PC-3 (cell line): ENCODE results near the gene PABPN1. TPM values are rescaled to one million over a fixed set of nuclear protein-coding genes. Genes with fewer than 3 reads are reported as not detected.

Source experiments
- ATAC-seq: fragments of 200-7000 bp; cut with Tn5 transposase; 2 replicates; pipeline ENCODE4 v1.9.1; 2020; ENCODE audit warnings: mild to moderate bottlenecking, moderate library complexity
- BruUV-seq: library from RNA; stranded (reverse); fragments of 400-500 nt; replicated peaks from 2 replicates; lab custom pipeline; 2021; lab: Mats Ljungman, UMichigan
- CTCF ChIA-PET: fragments of 300-600 bp; sonication (Branson Sonifier 250); formaldehyde crosslinking; loops from one replicate; lab custom pipeline; 2022; ENCODE audit warnings: antibody characterized with exemption; lab: Charles Lee
- POLR2A ChIA-PET: fragments of 300-600 bp; sonication (Branson Sonifier 250); formaldehyde crosslinking; loops from one replicate; lab custom pipeline; 2022; ENCODE audit warnings: antibody characterized with exemption; ENCODE audit not compliant: unreplicated experiment; lab: Charles Lee
- DNase-seq: peaks from one replicate; pipeline ENCODE4 v3.0.0-alpha.2; 2015
- H2AFZ ChIP-seq: fragments of 300-600 bp; sonication (generic); 2 replicates; pipeline ENCODE4 v1.6.0; 2016; ENCODE audit warnings: antibody characterized with exemption, low read length
- H3F3A ChIP-seq: fragments of 300-600 bp; sonication (generic); one replicate; pipeline ENCODE4 v1.6.0; 2017; ENCODE audit warnings: antibody characterized with exemption, low read length, control low read depth, mild to moderate bottlenecking; ENCODE audit not compliant: unreplicated experiment
- H3K27ac ChIP-seq: fragments of 300-600 bp; sonication (generic); 2 replicates; pipeline ENCODE4 v1.5.1; 2016; ENCODE audit warnings: mild to moderate bottlenecking, low read length
- H3K27me3 ChIP-seq: fragments of 300-600 bp; sonication (generic); 2 replicates; pipeline ENCODE4 v1.6.1; 2016; ENCODE audit warnings: low read length, mixed read lengths
- H3K36me3 ChIP-seq: fragments of 300-600 bp; sonication (generic); 2 replicates; pipeline ENCODE4 v1.6.1; 2016; ENCODE audit warnings: low read depth, mixed run types, low read length, mixed read lengths
- H3K4me1 ChIP-seq: fragments of 300-600 bp; sonication (generic); 2 replicates; pipeline ENCODE4 v1.5.1; 2016; ENCODE audit warnings: low read length; ENCODE audit not compliant: insufficient read depth
- H3K4me2 ChIP-seq: fragments of 300-600 bp; sonication (generic); 2 replicates; pipeline ENCODE4 v1.6.0; 2016; ENCODE audit warnings: low read length
- H3K4me3 ChIP-seq: fragments of 300-600 bp; sonication (generic); 2 replicates; pipeline ENCODE4 v1.5.1; 2016; ENCODE audit warnings: mild to moderate bottlenecking, low read length, mixed read lengths
- H3K79me2 ChIP-seq: fragments of 300-600 bp; sonication (generic); 2 replicates; pipeline ENCODE4 v1.6.1; 2017; ENCODE audit warnings: low read length, mixed read lengths
- H3K9ac ChIP-seq: fragments of 300-600 bp; sonication (generic); 2 replicates; pipeline ENCODE4 v1.6.0; 2016; ENCODE audit warnings: mild to moderate bottlenecking, low read length
- H3K9me2 ChIP-seq: fragments of 300-600 bp; sonication (generic); replicated peaks from 2 replicates; pipeline ENCODE4 v1.6.1; 2016; ENCODE audit warnings: mixed run types, low read length, mixed read lengths
- H3K9me3 ChIP-seq: fragments of 300-600 bp; sonication (generic); 2 replicates; pipeline ENCODE4 v1.6.1; 2016; ENCODE audit warnings: low read length, mixed read lengths
- H4K20me1 ChIP-seq: fragments of 300-600 bp; sonication (generic); 2 replicates; pipeline ENCODE4 v1.6.1; 2016; ENCODE audit warnings: low read length, mixed read lengths
- CTCF ChIP-seq: fragments of 300-600 bp; sonication (generic); conservative IDR thresholded peaks from 2 replicates; pipeline ENCODE4 v1.5.1; 2017; ENCODE audit warnings: antibody characterized with exemption, low read depth, mild to moderate bottlenecking, low read length
- EZH2 ChIP-seq: fragments of 300-600 bp; sonication (generic); IDR thresholded peaks from one replicate; pipeline ENCODE4 v1.6.1; 2017; ENCODE audit warnings: antibody characterized with exemption, mild to moderate bottlenecking, low read length; ENCODE audit not compliant: unreplicated experiment
- EZH2phosphoT487 ChIP-seq: fragments of 300-600 bp; sonication (generic); IDR thresholded peaks from 2 replicates; pipeline ENCODE4 v1.6.1; 2018; ENCODE audit warnings: mild to moderate bottlenecking, antibody characterized with exemption, low read length, borderline replicate concordance
- intact Hi-C: fragments of 100-400 bp; cut with micrococcal nuclease; formaldehyde crosslinking; loops from 2 replicates; pipeline ENCODE4 v1.9.0; 2023
- total RNA-seq: library from RNA; depleted of rRNA; stranded (reverse); fragments of >200 nt; gene quantifications from 2 replicates; pipeline ENCODE4 v1.2.3, GENCODE V29; 2014

The PABPN1 gene
- total RNA-seq, 1 experiment from 2014 or later: 89.1 TPM

DNA sequence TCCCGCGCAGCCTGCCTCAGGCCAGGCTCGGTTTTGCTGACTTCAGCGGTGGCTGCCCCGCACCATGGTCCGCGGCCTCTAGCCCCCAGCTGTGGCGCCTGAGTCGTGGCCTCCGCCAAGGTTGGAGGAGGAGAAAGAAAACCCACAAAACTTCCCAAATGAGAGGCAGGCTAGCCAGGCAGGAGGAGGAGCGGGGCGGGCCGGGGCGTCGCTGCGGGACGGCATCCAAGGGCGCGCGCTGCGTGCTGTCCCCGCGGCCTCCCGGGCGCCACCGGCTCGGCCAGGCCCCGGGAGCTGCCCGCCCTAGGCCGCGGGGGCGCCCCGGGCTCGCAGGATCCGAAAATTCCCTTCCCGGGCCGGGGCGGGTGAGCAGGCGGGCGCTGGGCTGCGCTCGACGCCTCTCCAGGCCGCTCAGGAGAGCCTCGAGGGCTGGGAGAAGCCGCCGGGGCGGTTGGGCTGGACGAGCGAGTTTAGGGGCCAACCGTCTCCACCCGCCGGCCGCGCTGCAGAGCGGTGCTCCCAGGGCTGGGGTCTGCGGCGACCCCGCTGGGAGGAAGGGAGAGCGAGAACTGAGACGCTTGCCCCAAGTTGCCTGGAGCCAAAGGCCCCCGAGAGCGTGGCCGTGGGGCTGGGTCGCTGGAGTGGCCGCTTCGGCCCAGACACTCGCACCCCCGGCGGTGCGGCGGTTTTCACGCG is 43.9 kb downstream of the PABPN1 start, which contains the start of gene EFS:
EFS (minus strand) TSS at position 137 of the 696 bp plus-strand sequence. CDS start 147 bp downstream, outside the sequence.
- Histone ChIP-seq H3K4me2 (peak within 1 kb of the TSS; percentile 51), H3K9me2 (no peaks in the 10 kb centered on the region), H3K27me3 (peaks cover 26% of the 10 kb centered on the region), H3K9ac (no peak within 1 kb of the TSS), H3K9me3 (no peaks in the 10 kb centered on the region), H3K4me3 (0 out of 2 replicates have a peak within 1 kb of the TSS, but pooled peaks have one; percentile 33), H2AFZ (peak within 1 kb of the TSS; percentile 58), H3K27ac (no peak within 1 kb of the TSS), H3K36me3 (no peaks in the 10 kb centered on the region), H3K4me1 (no peaks in the 10 kb centered on the region), H3F3A (no peaks in the 10 kb centered on the region), H4K20me1 (no peaks in the 10 kb centered on the region), H3K79me2 (no peaks in the 10 kb centered on the region)
- ChIA-PET CTCF (no interaction called here), POLR2A (no interaction called here)
- intact Hi-C loops: no loop called here
- BruUV-seq: no TSS peak
- DNase-seq (peak; percentile 25), ATAC-seq (peak; percentile 9; the same call in 1 of the 2 replicates)
- TF ChIP-seq EZH2: no peak
- TF ChIP-seq CTCF: no peak
- no peak for TF ChIP-seq EZH2phosphoT487

- ChIA-PET CTCF (no interaction called here), POLR2A (no interaction called here)
- Histone ChIP-seq H3K36me3 (no peaks in the 10 kb centered on the region), H3K4me3 (no peak overlapping the region), H3F3A (no peaks in the 10 kb centered on the region), H4K20me1 (no peaks in the 10 kb centered on the region), H3K79me2 (no peaks in the 10 kb centered on the region), H3K27me3 (peaks cover 26% of the 10 kb centered on the region), H3K9ac (no peak overlapping the region), H3K27ac (no peak overlapping the region), H3K9me2 (no peaks in the 10 kb centered on the region), H3K4me1 (no peaks in the 10 kb centered on the region), H2AFZ (no peak overlapping the region), H3K4me2 (no peak overlapping the region), H3K9me3 (no peaks in the 10 kb centered on the region)
- TF ChIP-seq EZH2: no peak
- TF ChIP-seq EZH2phosphoT487: no peak
- TF ChIP-seq CTCF: no peak
- intact Hi-C loops: no loop called here
- DNase-seq: no peak
- no TSS peak for BruUV-seq
- no peak for ATAC-seq
Observed at GRCh38 chr14:23365732-23366425, 44.6 kb downstream of the PABPN1 start.
